Measurements from ENCODE around the gene PFKP.

GRCh38 chr10:3173171-3173878 is 106.0 kb downstream of the PFKP start:
- TF ChIP-seq POLR2A (IDR thresholded peaks at IDR 0.05; ENCODE audit: low read length) = no peak
- TF ChIP-seq GATA1 (IDR thresholded peaks at IDR 0.05; ENCODE audit: low read depth, low read length) = no peak
